HG02588 (cell line): ENCODE results near the gene MTCH1.

Experiments
- ATAC-seq: cut with Tn5 transposase; IDR thresholded peaks from one replicate; pipeline ENCODE4 v1.9.1; 2021; ENCODE audit warnings: mild to moderate bottlenecking, moderate library complexity; ENCODE audit not compliant: unreplicated experiment

MTCH1 gene, protein sequence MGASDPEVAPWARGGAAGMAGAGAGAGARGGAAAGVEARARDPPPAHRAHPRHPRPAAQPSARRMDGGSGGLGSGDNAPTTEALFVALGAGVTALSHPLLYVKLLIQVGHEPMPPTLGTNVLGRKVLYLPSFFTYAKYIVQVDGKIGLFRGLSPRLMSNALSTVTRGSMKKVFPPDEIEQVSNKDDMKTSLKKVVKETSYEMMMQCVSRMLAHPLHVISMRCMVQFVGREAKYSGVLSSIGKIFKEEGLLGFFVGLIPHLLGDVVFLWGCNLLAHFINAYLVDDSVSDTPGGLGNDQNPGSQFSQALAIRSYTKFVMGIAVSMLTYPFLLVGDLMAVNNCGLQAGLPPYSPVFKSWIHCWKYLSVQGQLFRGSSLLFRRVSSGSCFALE

DNA sequence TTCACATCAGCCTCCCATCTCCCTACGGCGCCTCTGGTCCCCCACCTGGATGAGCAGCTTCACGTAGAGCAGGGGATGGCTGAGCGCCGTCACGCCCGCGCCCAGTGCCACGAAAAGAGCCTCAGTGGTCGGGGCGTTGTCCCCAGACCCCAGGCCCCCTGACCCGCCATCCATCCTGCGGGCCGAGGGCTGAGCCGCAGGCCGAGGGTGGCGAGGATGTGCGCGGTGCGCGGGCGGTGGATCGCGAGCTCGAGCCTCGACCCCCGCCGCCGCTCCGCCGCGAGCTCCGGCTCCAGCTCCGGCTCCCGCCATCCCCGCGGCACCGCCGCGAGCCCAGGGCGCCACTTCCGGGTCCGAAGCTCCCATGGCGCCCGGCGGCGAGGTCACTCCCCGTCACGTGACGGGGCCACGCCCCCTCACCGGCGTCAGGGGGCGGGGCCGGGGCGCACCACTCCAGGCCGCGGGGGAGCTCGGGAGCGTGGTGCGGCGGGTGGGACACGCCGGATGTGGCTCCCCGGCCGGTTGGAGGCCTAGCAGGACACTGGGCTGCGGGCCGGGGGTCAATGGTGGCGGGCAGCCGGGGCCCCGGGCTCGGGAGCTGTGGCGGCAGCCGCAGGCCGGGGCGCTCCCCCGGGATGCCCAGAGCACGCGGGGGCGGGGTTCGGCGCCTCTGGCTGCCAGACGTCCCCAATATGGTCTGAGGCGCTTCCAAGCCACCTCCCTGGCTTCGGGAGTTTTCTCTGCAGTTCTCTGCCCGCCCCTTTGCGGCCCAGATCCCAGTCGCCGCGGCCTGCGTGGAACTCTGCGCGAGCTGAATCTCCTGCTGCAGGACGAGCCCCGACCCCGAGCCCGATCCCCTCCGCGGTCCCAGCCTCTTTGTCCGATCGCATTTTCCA, at the start of gene MTCH1:
Gene MTCH1 (minus strand): TSS at position 389 of the 896 bp plus-strand sequence. CDS start 23 bp downstream, at position 366.
- ATAC-seq = peak; percentile 86

- ATAC-seq = no peak
Measured at GRCh38 chr6:37033819-37034795, 48.1 kb upstream of the MTCH1 start.

DNA sequence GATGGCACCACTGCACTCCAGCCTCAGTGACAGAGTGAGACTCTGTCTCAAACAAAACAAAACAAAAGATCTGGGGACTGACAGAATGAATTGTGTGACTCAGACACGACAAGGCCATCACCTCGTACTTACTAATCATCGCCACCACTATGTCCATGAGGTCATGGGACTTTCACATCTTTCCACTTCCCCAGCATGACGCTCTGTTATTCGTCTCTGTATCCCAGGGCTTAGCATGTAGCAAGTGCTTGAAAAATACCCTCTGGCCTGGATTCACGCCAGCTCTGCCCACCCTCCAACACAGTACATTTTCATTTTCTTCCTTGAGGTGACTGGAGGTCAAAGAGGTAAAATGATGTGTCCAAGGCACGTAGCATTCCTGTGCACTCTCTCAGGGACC, 47.3 kb upstream of the MTCH1 start:
- no peak for ATAC-seq

DNA sequence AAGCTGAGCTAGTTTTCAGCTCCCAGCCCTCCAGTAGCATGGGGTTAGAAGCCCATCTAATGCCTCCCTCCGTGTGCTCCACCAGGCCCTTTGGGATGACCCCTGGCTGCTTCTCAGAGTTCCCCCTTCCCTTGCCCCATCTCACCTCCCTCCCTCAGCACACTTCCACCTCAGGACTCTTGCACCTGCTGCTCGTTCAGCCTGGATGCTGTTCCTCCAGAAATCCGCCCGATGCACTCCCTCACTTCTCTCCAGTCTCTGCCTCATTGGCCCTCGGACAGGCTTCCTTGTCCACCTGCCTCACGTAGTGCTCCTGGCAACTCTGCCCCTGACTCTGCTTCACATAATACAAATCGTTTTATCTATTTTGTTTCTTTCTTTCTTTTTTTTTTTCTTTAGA, 46.2 kb upstream of the MTCH1 start:
- no peak for ATAC-seq

- no peak for ATAC-seq
Measured at GRCh38 chr6:37030599-37030998, 44.6 kb upstream of the MTCH1 start.

- ATAC-seq = no peak
Measured at GRCh38 chr6:37029249-37029971, 43.4 kb upstream of the MTCH1 start.

DNA sequence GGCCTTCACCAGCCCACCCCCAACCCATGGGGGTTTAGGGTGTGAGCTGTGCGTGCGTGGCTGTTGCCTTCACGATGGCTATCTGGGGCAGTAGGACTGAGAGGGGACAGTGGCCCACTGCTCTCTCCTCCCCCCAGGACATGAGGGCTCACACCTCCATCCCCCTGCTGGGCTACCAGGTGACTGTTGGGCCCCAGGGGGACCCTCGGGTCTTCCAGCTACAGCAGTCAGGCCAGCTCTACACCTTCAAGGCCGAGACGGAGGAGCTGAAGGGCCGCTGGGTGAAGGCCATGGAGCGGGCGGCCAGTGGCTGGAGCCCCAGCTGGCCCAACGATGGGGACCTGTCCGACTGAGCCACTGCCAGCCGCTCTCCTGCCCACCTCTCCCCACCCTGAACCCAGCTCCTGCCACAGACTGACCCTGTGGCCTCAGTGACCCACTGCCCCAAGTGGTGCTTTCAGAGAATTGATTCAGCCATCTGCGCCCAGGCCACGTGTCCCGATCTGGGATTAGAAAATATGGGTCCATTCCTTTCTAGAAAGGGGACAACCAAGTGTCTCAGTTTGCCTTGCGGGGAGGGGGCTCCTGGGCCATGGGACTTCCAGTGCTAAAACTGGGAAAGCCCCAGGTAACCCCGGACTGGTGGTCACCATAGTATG, 41.9 kb upstream of the MTCH1 start:
- no peak for ATAC-seq

GRCh38 chr6:37027036-37027720, 41.2 kb upstream of the MTCH1 start:
- no peak for ATAC-seq

GRCh38 chr6:37025621-37026466, 39.8 kb upstream of the MTCH1 start:
- no peak for ATAC-seq

GRCh38 chr6:37024656-37025337, 38.8 kb upstream of the MTCH1 start:
- no peak for ATAC-seq

- no peak for ATAC-seq
Measured at GRCh38 chr6:37022135-37022863, 36.3 kb upstream of the MTCH1 start.

GRCh38 chr6:37021356-37022129, 35.5 kb upstream of the MTCH1 start:
- no peak for ATAC-seq

DNA sequence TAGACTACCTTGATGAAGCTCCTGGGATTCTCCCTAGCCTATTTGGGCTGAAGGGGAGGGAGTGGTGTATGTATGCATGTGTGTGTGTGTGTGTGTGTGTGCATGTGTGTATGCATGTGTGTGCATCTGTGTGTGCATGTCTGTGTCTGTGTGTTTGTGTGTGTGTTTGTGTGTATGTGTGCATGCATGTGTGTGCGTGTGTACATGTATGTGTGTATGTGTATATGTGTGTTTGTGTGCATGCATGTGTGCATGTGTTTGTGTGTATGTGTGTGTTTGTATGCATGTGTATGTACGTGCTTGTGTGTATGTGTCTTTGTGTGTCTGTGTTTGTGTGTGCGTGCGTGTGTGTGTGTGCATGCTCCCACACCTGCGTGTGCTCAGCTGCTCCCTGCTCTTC, 34.8 kb upstream of the MTCH1 start:
- ATAC-seq = no peak

DNA sequence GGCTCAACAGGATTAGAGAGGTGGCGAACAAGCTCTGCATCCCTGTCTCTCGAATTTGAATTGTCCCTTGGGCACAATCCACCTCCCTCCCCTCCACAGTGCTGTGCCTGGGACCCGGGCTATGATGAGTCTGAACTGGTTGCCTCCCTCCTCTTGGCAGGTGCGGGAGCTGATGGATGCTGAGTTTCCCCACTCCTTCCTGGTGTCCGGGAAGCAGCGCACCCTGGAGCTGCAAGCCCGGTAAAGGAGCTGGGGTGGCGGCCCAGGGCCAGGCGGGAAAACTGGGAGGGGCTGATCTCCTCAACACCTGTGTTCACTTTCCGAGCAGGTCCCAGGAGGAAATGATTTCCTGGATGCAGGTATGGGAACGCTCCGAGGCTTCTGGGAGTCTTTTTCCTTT, 34.4 kb upstream of the MTCH1 start:
- no peak for ATAC-seq

GRCh38 chr6:37019065-37019450, 33.1 kb upstream of the MTCH1 start:
- no peak for ATAC-seq
